Heart right ventricle (tissue), 16 donors: Measurements from ENCODE around the gene PPP2R3C. TPM values are rescaled to one million over a fixed set of nuclear protein-coding genes. Genes with fewer than 3 reads are reported as not detected.
"Not testable (repeated sequence)": the region's sequence is repeated elsewhere in the genome, so short reads cannot be mapped to it uniquely, and the experiment has no call there.

Experiments
- ATAC-seq, 8 donors: fragments of 200-7000 bp; cut with Tn5 transposase; one replicate each; pipeline ENCODE4 v1.9.1; 2020; ENCODE audit warnings: mild to moderate bottlenecking in 8 of 8, moderate library complexity in 8 of 8, moderate number of reproducible peaks in 1 of 8
- DNase-seq, 2 donors: peaks; one replicate each; pipeline ENCODE4 v3.0.0-alpha.2; 2020
- H3K27ac ChIP-seq, 10 donors: fragments of 200-600 bp; sonication (generic) in 2 of 10; one replicate each; pipeline versions ENCODE4 v1.5.0 to v1.8.0; 2020 to 2022; ENCODE audit warnings: mild to moderate bottlenecking in 3 of 10
- H3K27me3 ChIP-seq, 7 donors: fragments of 200-600 bp; one replicate each; pipeline ENCODE4 v1.8.0; 2021 to 2022; ENCODE audit warnings: mild to moderate bottlenecking in 2 of 7
- H3K36me3 ChIP-seq, 9 donors: fragments of 200-600 bp; sonication (generic) in 1 of 9; one replicate each; pipeline versions ENCODE4 v1.5.0 to v1.8.0; 2020 to 2022; ENCODE audit warnings: mild to moderate bottlenecking in 2 of 9
- H3K4me1 ChIP-seq, 9 donors: fragments of 200-600 bp; sonication (generic) in 1 of 9; one replicate each; pipeline versions ENCODE4 v1.5.0 to v1.8.0; 2020 to 2022; ENCODE audit warnings: mild to moderate bottlenecking in 4 of 9
- H3K4me3 ChIP-seq, 10 donors: fragments of 200-600 bp; sonication (generic) in 2 of 10; one replicate each; pipeline versions ENCODE4 v1.5.0 to v1.8.0; 2020 to 2022; ENCODE audit warnings: mild to moderate bottlenecking in 7 of 10, moderate library complexity in 2 of 10
- H3K9me3 ChIP-seq, 11 donors: fragments of 200-600 bp in 10 of 11; sonication (generic) in 2 of 11; one replicate each; pipeline versions ENCODE4 v1.5.0 to v1.8.0; 2013 to 2022; ENCODE audit warnings: mild to moderate bottlenecking in 2 of 11, control low read depth in 1 of 11, moderate library complexity in 1 of 11
- WGBS, 2 donors: extraction: QIAGEN DNeasy Blood & Tissue Kit; methylation state at CpG; one replicate each; pipeline ENCODE4 v1.1.7; 2013; ENCODE audit warnings: inconsistent platforms in 1 of 2; 5-methylcytosine and 5-hydroxymethylcytosine counted together
- intact Hi-C, 10 donors: fragments of 100-400 bp; cut with DNase I; formaldehyde crosslinking; loops; one replicate each; pipeline versions ENCODE4 v1.11.1 to v1.14.2; 2022
- polyA plus RNA-seq, 2 donors: library from polyadenylated mRNA; stranded (reverse); fragments of 200-250 nt; gene quantifications; one replicate each; pipeline ENCODE4 v1.2.3, GENCODE V29; 2013
- total RNA-seq, 10 donors: library from RNA; stranded (reverse); fragmentation: NEBNext Ultra II Directional in 3 of 10; extraction: Animal tissue kit (Norgen Biotek cat#: 25700) in 3 of 10; gene quantifications; one replicate each; pipeline versions ENCODE4 v1.2.1 to v1.2.4, GENCODE V29; 2021 to 2023
- TF ChIP-seq, protein P1 (sequence below), 9 donors: fragments of 200-600 bp; sonication (generic) in 2 of 9; IDR thresholded peaks; one replicate each; pipeline versions ENCODE4 v1.5.0 to v1.8.0; 2021 to 2022; ENCODE audit warnings: antibody characterized with exemption in 9 of 9, mild to moderate bottlenecking in 5 of 9, moderate library complexity in 1 of 9
- donor health status: Arrhythmogenic right ventricular cardiomyopathy.
- donor health status: ischemic (EF 13 %, LVEDD 7.1; RV severe dilation, severe dysfunction).
- donor health status: healthy with polysubstance abuse.
- donor health status: DM: no; HTN: yes; CAD: no.
- donor health status: DM: no; HTN: no; CAD: no.
- donor health status: ischemic (EF 25% LVEDD 6.9; RV normal size, moderate dysfunction).
- donor health status: ischemic (EF 25% LVEDD 5.7; RV mildly dilated, moderate dysfunction).
- donor health status: healthy.
- donor health status: DM: yes; HTN: yes; CAD: no.
- donor health status: Ischemic cardiomyopathy.
- donor health status: ischemic (EF 35%, LVEDD 5.7; RV mildly dilated, moderate dysfunction).
- donor health status: nonischemic (EF 11% LVEDD 7.7; RV severe dilation, severe dysfunction).
- donor health status: DM: yes; HTN: yes; CAD: no.
- donor health status: PGD.
- donor health status: ischemic (EF 29% LVEDD 5.4; RV normal size, mild dysfunction).
- donor health status: nonischemic (EF 23%, LVEDD 6.1; RV moderate dilation, normal function).

The PPP2R3C gene
- total and polyA plus RNA-seq, 12 donors, result 25.5 to 36.3 (median 27.9) TPM

DNA sequence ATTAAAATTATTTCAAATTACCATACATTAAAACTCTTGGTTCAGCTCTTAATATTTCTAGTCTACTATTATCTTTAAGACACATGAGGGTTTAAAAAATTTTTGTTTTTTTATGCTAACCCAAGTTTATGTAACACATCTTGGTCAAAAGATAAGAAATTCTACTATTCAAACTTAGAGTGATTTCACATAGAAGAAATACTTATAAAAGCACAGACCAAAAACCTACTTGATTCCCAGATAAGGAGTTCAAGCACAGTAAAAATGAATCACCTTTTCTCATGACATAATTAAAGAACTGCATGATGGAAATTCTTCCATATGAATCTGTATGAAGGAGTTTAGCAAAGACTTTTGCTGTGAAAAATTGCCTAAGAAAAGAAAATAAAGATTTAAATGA, 13.9 kb downstream of the PPP2R3C start:
- intact Hi-C loops, result no loop called here
- peaks cover 0 to 10% (median 0%) of the 10 kb centered on the region in 11 donors for H3K9me3 ChIP-seq
- no peaks in the 10 kb centered on the region for H3K4me1 ChIP-seq
- no peaks in the 10 kb centered on the region for H3K27me3 ChIP-seq
- ATAC-seq, result no peak
- no peak overlapping the region for H3K4me3 ChIP-seq
- H3K27ac ChIP-seq, result no peak overlapping the region
- no peak for DNase-seq
- TF ChIP-seq, protein P1, sequence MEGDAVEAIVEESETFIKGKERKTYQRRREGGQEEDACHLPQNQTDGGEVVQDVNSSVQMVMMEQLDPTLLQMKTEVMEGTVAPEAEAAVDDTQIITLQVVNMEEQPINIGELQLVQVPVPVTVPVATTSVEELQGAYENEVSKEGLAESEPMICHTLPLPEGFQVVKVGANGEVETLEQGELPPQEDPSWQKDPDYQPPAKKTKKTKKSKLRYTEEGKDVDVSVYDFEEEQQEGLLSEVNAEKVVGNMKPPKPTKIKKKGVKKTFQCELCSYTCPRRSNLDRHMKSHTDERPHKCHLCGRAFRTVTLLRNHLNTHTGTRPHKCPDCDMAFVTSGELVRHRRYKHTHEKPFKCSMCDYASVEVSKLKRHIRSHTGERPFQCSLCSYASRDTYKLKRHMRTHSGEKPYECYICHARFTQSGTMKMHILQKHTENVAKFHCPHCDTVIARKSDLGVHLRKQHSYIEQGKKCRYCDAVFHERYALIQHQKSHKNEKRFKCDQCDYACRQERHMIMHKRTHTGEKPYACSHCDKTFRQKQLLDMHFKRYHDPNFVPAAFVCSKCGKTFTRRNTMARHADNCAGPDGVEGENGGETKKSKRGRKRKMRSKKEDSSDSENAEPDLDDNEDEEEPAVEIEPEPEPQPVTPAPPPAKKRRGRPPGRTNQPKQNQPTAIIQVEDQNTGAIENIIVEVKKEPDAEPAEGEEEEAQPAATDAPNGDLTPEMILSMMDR (IDR thresholded peaks at IDR 0.05), result no peak
- H3K36me3 ChIP-seq, result peaks cover 0 to 100% (median 64%) of the 10 kb centered on the region in 9 donors

DNA sequence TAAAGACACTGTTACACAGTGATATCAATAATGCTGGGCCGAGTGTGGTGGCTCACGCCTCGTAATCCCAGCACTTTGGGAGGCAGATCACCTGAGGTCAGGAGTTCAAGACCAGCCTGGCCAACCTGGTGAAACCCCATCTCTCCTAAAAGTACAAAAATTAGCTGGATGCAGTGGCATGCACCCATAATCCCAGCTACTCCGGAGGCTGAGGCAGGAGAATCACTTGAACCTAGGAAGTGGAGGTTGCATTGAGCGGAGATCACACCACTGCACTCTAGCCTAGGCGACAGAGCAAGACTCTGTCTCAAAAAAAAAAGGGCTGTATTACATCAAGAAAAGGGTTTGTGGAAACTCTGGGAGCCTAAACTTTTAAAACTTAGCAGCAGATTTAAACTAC, 27.1 kb downstream of the PPP2R3C start:
- H3K27ac ChIP-seq, H3K9me3 ChIP-seq, H3K4me3 ChIP-seq, H3K4me1 ChIP-seq, intact Hi-C loops, DNase-seq, ATAC-seq, H3K27me3 ChIP-seq: not testable (repeated sequence)
- 96 to 98% methylated on average over 6 of the region's 6 CpGs for WGBS, 2 donors
- H3K36me3 ChIP-seq, result peaks cover 0 to 100% (median 60%) of the 10 kb centered on the region in 9 donors

DNA sequence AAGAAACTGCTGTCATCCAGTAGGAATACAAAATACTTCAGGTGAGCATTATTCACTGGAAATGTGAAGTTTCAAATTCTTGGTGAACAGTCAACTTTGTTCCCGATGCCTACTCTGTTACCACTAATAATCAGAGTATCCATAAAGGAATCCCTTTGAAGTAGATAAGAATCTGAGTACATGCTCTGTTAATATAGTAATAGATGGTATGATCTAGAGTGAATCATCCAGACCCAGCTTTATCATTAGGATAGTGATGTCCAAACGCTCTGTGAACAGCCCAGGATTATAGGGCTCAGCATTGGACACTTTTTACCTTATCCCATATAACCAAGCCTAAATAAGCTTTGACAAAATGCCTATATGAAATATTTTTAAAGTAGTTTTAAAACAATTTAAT, 33.3 kb downstream of the PPP2R3C start:
- TF ChIP-seq, protein P1 (IDR thresholded peaks at IDR 0.05), result no peak
- Histone ChIP-seq H3K4me3 (no peak overlapping the region), H3K4me1 (no peaks in the 10 kb centered on the region), H3K9me3 (no peaks in the 10 kb centered on the region), H3K27me3 (no peaks in the 10 kb centered on the region), H3K36me3 (peaks cover 0 to 100% (median 61%) of the 10 kb centered on the region in 9 donors), H3K27ac (no peak overlapping the region)
- WGBS, 2 donors, result 87 to 95% methylated on average over 2 of the region's 2 CpGs
- ATAC-seq (no peak), DNase-seq (no peak)
- intact Hi-C loops, result no loop called here

DNA sequence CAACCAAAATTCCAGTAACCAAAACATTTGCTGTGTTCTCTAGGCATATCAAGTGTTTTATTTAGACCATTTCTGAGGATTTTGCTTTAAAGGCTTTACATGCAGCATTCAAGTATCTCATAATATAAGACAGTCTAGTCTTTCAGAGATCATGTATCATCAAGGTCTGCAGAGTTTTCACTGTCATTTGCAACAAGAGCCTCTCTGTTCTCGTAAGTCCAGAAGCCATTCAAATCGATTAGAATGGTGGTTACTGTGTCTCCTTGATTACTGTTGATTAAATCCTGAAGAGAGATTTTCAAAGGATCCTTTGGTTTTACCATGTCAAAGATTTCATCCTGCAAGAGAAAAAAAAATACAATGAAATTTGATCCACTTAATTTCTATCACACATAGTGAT, 36.3 kb downstream of the PPP2R3C start:
- intact Hi-C loops, result no loop called here
- 88 to 92% methylated on average over 2 of the region's 2 CpGs for WGBS, 2 donors
- H3K36me3 ChIP-seq, result peaks cover 0 to 100% (median 57%) of the 10 kb centered on the region in 9 donors

DNA sequence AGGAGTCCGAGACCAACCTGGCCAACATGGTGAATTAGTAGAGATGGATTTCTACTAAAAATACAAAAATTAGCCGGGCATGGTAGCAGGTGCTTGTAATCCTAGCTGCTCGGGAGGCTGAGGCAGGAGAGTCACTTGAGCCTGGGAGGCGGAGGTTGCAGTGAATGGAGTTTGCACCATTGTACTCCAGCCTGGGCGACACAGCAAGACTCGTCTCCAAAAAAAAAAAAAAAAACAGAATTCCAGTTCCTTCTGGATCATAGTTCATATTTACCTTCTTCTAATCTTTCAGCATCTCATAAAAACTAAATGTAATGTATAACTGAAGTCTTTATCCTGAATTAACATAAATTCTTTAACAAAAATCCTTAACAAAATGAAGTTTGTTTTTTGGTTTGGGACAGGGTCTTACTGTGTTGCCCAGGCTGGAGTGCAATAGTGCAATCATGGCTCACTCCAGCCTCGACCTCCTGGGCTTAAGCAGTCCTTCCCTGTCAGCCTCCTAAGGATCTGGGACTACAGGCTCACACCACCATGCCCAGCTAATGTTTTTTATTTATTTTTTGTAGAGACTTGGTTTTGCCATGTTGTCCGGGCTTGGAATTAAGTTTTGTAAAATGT, 38.1 kb downstream of the PPP2R3C start:
- 95 to 96% methylated on average over 8 of the region's 8 CpGs for WGBS, 2 donors
- H3K4me1 ChIP-seq, result no peaks in the 10 kb centered on the region
- H3K9me3 ChIP-seq, result no peaks in the 10 kb centered on the region
- H3K27me3 ChIP-seq, result no peaks in the 10 kb centered on the region
- H3K27ac ChIP-seq, result no peak overlapping the region
- intact Hi-C loops, result no loop called here
- no peak overlapping the region for H3K4me3 ChIP-seq
- ATAC-seq (no peak), DNase-seq (no peak)
- peaks cover 0 to 100% (median 69%) of the 10 kb centered on the region in 9 donors for H3K36me3 ChIP-seq
- TF ChIP-seq, protein P1 (IDR thresholded peaks at IDR 0.05), result no peak

More for the DNA sequence above, 36.3 kb downstream of the PPP2R3C start:
- Histone ChIP-seq H3K4me3 (no peak overlapping the region), H3K9me3 (no peaks in the 10 kb centered on the region), H3K27me3 (no peaks in the 10 kb centered on the region), H3K27ac (no peak overlapping the region), H3K4me1 (no peaks in the 10 kb centered on the region)
- no peak for ATAC-seq
- TF ChIP-seq, protein P1 (IDR thresholded peaks at IDR 0.05), result no peak
- DNase-seq, result no peak
